MM.1S (cell line): ENCODE results near the gene CHST10.

ENCODE experiments used
- CTCF ChIP-seq: fragments of 300-600 bp; sonication (generic); IDR thresholded peaks from 2 replicates; pipeline ENCODE4 v1.5.1; 2016; ENCODE audit warnings: antibody characterized with exemption, low read length, mixed read lengths
- EZH2 ChIP-seq: fragments of 300-600 bp; sonication (generic); optimal IDR thresholded peaks from 2 replicates; pipeline ENCODE3; 2017; ENCODE audit warnings: low read depth, mild to moderate bottlenecking, antibody characterized with exemption, low read length, mixed read lengths
- EZH2phosphoT487 ChIP-seq: fragments of 300-600 bp; sonication (generic); IDR thresholded peaks from 2 replicates; pipeline ENCODE4 v1.6.1; 2018; ENCODE audit warnings: antibody characterized with exemption, low read length

- TF ChIP-seq EZH2 = no peak
- no peak for TF ChIP-seq CTCF
- TF ChIP-seq EZH2phosphoT487 = no peak
Measured at GRCh38 chr2:100344433-100344832, 73.0 kb downstream of the CHST10 start.
